SH-SY5Y (cell line): ENCODE data around the gene RPS6KA4.

Experiments used
- GATA2 ChIP-seq: IDR thresholded peaks from 2 replicates; pipeline ENCODE4 v1.6.1; 2011; ENCODE audit warnings: mild to moderate bottlenecking, low read depth, low read length
- GATA3 ChIP-seq: IDR thresholded peaks from 2 replicates; pipeline ENCODE4 v1.6.1; 2011; ENCODE audit warnings: low read depth, mild to moderate bottlenecking, low read length, moderate library complexity

GRCh38 chr11:64396079-64396591 lies 37.2 kb downstream of the RPS6KA4 start:
- TF ChIP-seq GATA2 (no peak), GATA3 (no peak)
